Skin epidermis (tissue), 12 donors: ENCODE data around the gene NTHL1.
"Not testable (repeated sequence)": the region's sequence is repeated elsewhere in the genome, so short reads cannot be mapped to it uniquely, and the experiment has no call there.

Source experiments
- H3K27ac ChIP-seq, 21 experiments: fragments of 200-600 bp; sonication (generic) in 11 of 21; one replicate each; pipeline ENCODE4 v1.5.0; 2020; ENCODE audit warnings: mild to moderate bottlenecking in 3 of 21, inconsistent platforms in 2 of 21, moderate library complexity in 2 of 21
- H3K4me3 ChIP-seq, 7 experiments: fragments of 200-600 bp; sonication (generic) in 2 of 7; one replicate each; pipeline ENCODE4 v1.5.0; 2020; ENCODE audit warnings: inconsistent platforms in 2 of 7, mild to moderate bottlenecking in 2 of 7, moderate library complexity in 1 of 7

The NTHL1 gene

DNA sequence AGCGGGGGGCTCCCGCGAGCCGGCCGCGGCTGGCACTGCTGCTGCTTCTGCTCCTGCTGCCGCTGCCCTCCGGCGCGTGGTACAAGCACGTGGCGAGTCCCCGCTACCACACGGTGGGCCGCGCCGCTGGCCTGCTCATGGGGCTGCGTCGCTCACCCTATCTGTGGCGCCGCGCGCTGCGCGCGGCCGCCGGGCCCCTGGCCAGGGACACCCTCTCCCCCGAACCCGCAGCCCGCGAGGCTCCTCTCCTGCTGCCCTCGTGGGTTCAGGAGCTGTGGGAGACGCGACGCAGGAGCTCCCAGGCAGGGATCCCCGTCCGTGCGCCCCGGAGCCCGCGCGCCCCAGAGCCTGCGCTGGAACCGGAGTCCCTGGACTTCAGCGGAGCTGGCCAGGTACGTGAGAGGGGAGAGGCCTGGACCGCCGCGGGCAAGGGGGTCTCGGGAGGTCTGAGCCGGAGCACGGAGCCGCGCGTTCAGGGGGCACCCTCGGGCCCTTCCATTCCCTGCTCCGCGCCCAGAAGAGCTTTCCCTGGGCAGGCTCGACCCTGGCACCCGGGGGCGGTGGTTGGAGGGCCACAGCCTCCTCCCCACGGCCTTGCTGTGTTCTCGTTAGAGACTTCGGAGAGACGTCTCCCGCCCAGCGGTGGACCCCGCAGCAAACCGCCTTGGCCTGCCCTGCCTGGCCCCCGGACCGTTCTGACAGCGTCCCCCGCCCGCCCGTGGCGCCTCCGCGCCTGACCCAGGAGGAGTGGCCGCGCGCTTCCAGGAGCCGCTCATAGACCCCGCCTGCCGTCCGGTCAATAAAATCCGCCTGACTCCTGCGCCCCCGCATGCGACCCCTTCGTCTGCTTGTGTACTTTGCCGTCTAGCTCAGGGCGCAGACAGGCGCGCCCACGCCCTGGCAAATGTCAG lies 27.5 kb downstream of the NTHL1 start:
- H3K4me3 ChIP-seq = peak overlapping the region in 2 of 7 experiments; percentile 21 to 28
- no peak overlapping the region for H3K27ac ChIP-seq

DNA sequence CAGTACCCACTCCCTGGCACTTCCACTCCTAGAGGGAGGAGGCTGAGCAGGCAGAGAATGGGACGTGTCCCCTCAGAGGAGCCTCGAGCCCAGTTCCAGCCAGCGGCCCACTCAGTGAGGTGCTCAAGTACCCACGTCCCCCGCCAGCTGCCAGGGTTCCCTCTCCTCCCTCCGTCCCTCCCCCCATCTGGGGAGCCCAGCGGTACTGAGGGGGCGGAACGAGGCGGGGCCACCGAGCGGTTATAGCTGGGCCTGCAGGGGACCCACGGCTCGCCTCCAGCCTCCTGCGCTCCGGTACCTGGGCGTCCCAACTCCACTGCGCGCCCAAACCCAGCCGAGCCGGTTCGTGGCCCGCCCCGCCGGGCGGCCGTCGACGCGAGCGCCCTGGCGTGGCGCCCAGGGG lies 28.1 kb downstream of the NTHL1 start, which contains the start of gene NPW:
Gene NPW, plus strand, starts transcription at position 268 of the 403 bp plus-strand sequence.
- Histone ChIP-seq H3K4me3 (peak within 1 kb of the TSS in 2 of 7 experiments; percentile 21 to 28), H3K27ac (no peak within 1 kb of the TSS)

DNA sequence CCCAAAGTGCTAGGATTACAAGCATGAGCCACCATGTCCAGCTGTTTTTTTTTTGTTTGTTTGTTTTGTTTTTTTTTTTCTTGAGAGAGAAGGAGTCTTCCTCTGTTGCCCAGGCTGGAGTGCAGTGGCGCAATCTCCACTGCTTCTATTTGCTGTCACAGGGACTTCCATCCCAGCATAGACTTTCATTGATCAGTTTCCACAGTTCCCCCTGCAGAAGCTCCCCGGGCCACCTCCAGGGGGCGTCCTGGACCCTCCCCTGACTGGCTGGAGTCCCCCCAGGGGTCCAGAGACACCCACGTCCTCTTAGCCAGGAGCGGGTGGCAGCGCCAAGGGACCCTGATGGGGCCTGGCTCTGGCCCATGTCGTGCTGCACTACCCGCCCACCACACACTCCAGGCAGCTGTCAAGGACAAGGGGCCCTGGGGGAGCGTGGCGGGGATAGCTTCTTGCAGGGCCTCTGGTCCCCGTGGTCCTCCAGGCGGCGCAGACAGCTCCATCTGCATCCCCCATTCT lies 31.2 kb downstream of the NTHL1 start:
- H3K4me3 ChIP-seq = no peak overlapping the region
- H3K27ac ChIP-seq = peak overlapping the region in 1 of 21 experiments; percentile 79

DNA sequence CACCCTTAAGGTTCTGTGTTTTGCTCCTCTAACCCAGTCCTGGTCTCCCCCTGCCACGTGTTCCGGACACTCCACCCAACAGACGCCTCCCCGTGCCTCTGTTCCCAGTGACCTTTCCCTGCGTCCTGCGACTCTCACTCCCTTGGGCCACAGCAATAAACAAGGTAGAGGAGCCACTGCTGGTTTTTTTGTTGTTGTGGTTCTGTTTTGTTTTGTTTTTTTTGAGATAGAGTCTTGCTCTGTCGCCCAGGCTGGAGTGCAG lies 31.8 kb downstream of the NTHL1 start:
- H3K4me3 ChIP-seq = no peak overlapping the region
- H3K27ac ChIP-seq = peak overlapping the region in 10 of 21 experiments; percentile 22 to 79 (median 50)

GRCh38 chr16:2015117-2015946 lies 32.3 kb downstream of the NTHL1 start:
- Histone ChIP-seq H3K4me3 (no peak overlapping the region), H3K27ac (peak overlapping the region in 10 of 21 experiments; percentile 22 to 79 (median 50))

GRCh38 chr16:2013527-2013926 lies 34.1 kb downstream of the NTHL1 start:
- Histone ChIP-seq H3K4me3 (no peak overlapping the region), H3K27ac (no peak overlapping the region)

DNA sequence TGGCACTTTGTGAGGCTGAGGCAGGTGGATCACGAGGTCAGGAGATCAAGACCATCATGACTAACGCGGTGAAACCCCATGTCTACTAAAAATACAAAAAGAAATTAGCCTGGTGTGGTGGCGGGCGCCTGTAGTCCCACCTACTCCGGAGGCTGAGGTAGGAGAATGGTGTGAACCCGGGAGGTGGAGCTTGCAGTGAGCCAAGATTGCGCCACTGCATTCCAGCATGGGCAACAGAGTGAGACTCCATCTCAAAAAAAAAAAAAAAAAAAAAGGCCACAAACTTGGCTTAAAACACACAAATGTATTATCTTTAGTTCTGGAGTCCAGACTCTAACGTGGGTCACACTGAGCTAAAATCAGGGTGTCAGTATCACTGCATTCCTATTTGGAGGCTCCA lies 35.9 kb downstream of the NTHL1 start:
- H3K4me3 ChIP-seq, H3K27ac ChIP-seq: not testable (repeated sequence)

DNA sequence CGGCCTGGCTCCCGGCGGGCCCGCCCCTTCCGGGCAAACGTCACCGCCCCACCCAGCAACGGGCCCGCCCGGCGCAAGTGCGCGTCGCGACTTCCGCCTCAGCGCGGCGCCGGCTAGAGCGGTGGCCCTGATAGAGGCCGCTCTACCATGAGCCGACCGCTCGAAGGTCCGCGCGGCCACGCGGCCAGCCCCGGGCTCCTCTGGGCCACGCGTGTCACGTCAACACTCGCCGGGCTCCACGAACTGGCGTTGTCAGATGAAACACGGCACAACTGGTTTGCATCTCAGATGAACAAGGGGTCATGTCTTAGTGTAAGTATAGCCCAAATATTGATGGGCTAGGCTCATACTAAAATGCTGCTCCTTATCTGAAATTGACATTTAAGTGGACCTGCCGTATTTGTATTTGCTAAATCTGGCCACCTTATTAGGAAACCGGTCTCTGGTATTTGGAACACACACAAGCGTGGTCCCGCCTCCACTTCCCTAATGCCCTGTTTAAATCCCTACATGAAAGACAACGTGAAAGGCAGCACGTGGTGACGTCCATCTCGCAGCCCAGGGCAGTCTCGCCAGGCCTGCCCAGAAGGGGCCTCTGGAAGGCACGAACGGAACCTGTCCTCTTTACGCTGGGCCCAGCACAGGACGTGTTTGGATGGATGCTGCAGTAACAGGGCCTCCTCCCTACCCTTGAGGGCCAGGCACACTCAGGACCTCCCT lies 37.7 kb downstream of the NTHL1 start, which contains the start of gene ZNF598:
Gene ZNF598, minus strand, starts transcription at position 31 of the 720 bp plus-strand sequence.
- peak within 1 kb of the TSS; percentile 79 to 100 (median 96) for H3K27ac ChIP-seq
- peak within 1 kb of the TSS; percentile 59 to 99 (median 98) for H3K4me3 ChIP-seq

DNA sequence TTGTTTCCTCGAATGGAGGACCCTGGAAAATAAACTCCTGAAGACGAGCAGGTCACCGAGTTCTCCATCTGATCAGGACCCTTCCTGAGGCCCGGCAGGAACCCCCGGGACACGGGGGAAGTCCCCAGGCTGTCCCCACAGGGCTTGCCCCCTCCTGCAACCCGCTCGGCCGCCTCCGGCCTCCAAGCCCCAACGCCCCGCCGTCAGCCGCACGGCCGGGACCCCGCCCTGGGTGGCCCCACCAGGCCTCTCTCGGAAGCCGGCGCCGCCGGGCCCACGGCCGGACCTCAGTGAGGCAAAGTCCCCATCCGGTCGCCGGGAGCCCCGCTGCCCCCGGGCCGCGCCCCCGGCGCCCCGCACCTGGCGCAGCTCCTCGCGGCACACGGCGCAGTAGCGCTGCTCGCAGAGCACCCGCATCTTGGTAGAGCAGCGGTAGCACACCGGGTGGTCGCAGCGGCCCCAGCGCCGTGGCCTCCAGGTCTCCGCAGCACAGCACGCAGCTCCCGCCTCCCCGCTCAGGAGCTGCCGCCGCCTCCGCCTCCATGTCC lies 38.4 kb downstream of the NTHL1 start:
- peak overlapping the region; percentile 79 to 100 (median 95) for H3K27ac ChIP-seq
- peak overlapping the region; percentile 59 to 99 (median 98) for H3K4me3 ChIP-seq

GRCh38 chr16:2008631-2009163 lies 38.9 kb downstream of the NTHL1 start:
- H3K27ac ChIP-seq = peak overlapping the region; percentile 79 to 100 (median 95)
- H3K4me3 ChIP-seq = peak overlapping the region; percentile 59 to 99 (median 98)

DNA sequence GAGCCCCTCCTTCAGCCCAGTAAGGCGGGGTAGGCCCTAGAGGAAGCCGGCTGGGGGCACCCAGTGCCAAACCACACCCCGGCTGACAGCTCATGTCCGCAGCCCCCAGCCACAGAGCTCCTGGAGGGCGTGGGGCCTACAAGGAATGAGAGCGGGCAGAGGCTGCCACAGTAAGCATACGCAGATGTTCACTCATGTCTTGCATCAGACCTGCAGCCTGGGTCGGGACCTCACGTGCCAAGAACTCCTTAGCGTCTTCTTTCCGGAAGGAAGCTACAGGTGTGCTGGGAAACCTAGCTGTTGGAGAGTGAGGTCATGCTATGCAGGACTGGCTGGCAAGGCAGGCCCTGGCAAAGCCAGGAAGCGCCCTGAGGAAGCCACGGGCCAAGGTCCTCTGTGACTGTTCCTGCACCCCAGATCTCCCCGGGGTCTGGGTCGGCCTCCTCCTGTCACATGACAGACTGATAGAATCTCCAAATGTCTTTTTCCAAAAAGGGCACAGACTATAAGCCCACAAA lies 39.6 kb downstream of the NTHL1 start:
- peak overlapping the region in 20 of 21 experiments; percentile 79 to 100 (median 94) for H3K27ac ChIP-seq

GRCh38 chr16:2007081-2007836 lies 40.4 kb downstream of the NTHL1 start:
- Histone ChIP-seq H3K27ac (peak overlapping the region in 19 of 21 experiments; percentile 50 to 98 (median 94)), H3K4me3 (peak overlapping the region; percentile 59 to 99 (median 98))

More for the DNA sequence above, 39.6 kb downstream of the NTHL1 start:
- peak overlapping the region; percentile 59 to 99 (median 98) for H3K4me3 ChIP-seq

DNA sequence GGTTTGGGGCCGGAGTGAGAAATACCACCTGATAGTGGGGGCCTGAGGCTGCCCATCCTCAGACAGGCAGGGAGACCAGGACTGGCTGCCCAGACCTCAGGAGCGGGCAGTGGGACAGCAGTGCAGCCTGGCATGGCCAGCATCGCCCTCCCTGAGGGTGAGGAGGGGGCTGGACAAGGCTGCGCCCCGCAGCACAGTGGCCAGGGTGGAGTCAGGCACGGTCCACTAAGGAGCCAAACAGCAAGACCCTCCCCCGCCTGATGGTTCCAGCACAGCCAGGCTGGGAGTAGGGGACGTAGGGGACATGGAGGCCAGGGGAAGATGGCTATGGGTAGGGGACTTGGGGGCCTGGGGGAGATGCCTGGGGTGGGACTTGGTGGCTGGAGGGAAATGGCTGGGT lies 41.3 kb downstream of the NTHL1 start:
- Histone ChIP-seq H3K27ac (peak overlapping the region in 9 of 21 experiments; percentile 30 to 98 (median 96)), H3K4me3 (no peak overlapping the region)

DNA sequence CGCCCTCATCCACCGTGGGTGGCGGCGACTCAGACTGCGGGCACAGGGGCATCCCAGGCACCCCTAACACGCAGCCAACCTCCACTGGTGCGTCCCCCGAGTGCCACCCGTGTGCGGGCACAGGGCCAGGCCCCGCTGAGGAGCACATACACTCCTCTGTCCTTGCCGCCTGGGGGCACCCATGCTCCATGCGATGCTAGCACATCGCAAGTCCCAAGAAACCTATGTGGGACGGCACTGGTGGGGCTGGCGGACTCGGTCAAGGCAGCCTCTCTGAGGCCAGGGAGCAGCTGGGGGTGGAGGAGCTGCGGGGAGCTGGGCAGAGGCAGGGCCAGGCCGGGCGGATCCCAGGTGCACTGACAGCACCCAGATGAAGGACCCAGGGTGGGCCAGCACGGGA lies 42.0 kb downstream of the NTHL1 start:
- Histone ChIP-seq H3K27ac (peak overlapping the region in 4 of 21 experiments; percentile 6 to 98 (median 16)), H3K4me3 (no peak overlapping the region)

DNA sequence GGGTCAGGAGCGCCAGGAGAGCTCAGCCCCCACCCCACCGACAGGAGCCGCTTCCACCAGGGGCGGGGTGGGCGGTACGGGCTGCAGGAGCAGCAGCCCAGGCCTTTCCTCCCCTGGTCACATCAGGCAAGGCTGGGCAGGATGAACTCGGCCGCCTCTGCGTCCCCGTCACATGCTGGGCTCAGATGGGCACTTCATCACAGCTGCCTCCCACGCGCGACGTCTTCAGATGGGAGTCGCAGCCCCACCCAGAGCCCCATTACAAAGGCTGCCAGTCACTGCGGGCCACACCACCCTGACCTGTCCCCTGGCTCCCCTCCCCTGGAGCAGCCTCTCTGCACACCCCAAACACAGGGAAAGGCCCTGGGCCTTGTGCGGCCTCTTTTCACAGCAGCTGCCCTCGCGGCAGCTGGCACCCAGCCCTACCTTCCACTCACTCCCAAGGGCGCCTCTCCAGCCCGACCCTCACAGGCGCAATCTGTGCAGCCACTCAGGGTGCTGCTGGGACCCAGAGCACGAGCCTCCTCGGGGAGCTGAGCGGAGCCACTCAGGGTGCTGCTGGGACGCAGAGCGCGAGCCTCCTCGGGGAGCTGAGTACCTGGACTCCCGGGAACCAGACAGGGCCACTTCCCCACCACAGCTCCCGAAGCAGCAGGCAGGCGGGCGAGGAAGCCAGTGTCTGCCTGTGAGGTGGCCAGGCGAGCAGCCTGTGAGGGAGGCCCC lies 42.7 kb downstream of the NTHL1 start:
- H3K4me3 ChIP-seq = no peak overlapping the region
- peak overlapping the region in 6 of 21 experiments; percentile 6 to 98 (median 16) for H3K27ac ChIP-seq

GRCh38 chr16:2003827-2004641 lies 43.6 kb downstream of the NTHL1 start:
- H3K27ac ChIP-seq = peak overlapping the region in 3 of 21 experiments; percentile 14 to 37 (median 19)
- H3K4me3 ChIP-seq = no peak overlapping the region
